ENCODE data around the gene UNKL.
"Not testable (repeated sequence)": the region's sequence is repeated elsewhere in the genome, so short reads cannot be mapped to it uniquely, and the experiment has no call there.

Gene UNKL

GRCh38 chr16:1333854-1334700 lies 80.4 kb downstream of the UNKL start:
- no peak for DNase-seq

DNA sequence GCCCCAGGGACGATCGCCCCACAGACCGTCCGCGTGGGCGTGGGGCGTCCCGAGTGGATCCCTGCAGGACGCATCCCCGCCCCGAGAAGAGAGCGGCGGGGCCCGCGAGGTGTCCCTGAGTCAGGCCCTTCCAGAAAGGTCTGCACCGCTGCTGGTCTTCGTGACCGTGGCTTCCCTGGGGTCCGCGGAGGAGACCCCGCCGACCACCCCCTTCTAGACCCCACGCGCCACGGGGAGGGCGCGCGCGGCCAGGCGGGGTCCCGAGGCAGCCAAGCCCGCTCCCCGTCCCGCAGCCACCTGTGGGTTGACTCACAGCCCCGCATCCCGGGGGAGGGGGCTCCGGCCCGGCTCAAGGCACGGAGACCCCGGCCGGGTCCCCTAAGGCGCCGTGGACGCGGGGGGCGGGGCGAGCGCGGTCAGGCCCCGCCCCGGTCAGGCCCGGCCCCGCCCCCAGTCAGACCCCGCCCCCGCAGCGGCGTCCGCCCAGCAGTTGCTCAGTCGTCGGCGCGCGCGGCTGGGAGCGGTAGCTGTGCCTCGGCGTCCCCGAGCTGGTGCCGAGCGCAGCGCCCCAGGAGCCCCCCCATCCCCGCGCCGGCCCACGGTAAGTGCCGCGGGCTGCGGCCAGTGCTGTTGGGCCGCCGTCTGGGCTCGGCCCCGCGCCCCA lies 81.2 kb downstream of the UNKL start, which contains the start of gene BAIAP3:
BAIAP3 (plus strand) TSS at position 497 of the 664 bp plus-strand sequence. CDS start 4,905 bp downstream, outside the sequence.
- DNase-seq: peak; percentile 27

GRCh38 chr16:1332618-1333148 lies 81.8 kb downstream of the UNKL start:
- DNase-seq: no peak

DNA sequence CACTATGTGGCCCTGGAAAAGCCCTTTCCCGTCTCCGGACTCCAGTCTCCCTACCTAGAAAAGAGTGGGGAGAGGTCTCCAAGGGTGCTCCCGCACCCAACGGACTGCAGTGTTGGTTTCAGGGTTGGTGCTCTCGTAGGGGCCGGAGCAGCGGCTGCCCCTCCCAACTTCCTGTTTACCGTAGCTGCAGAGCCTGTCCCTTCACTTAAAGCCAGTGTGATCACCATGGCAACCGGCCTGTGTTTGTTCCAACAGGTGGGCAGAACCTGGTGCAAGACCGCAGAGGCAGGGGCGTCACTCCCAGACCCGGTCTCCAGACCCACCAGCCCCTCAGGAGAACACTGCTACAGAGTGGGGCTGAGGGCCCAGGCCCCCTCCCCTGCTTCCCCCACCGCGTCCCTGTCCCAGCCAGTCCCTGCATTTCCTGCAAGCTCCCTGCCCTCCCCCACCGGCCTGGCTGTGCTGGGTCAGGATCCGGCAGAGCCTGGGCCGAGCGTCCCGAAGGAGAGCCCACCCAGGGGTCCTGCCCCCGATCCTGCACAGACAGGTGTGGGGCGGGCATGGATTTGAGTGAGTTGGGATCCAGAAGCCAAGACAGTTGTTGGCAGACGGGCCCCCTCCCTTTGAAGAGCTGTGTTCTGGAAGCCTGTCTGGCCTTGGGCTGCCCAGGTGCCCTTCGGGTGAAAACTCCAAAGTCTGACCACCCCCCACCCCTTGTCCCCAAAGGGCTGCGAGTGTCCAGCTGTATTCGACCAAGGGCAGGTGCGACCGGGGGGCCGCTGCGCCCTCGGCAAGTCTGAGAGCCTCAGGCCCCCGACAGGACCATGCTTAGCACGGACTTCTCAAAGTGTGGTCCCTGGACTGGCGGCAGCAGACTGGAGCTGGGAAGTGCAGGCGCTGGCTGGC lies 82.5 kb downstream of the UNKL start:
- DNase-seq: peak; percentile 16

DNA sequence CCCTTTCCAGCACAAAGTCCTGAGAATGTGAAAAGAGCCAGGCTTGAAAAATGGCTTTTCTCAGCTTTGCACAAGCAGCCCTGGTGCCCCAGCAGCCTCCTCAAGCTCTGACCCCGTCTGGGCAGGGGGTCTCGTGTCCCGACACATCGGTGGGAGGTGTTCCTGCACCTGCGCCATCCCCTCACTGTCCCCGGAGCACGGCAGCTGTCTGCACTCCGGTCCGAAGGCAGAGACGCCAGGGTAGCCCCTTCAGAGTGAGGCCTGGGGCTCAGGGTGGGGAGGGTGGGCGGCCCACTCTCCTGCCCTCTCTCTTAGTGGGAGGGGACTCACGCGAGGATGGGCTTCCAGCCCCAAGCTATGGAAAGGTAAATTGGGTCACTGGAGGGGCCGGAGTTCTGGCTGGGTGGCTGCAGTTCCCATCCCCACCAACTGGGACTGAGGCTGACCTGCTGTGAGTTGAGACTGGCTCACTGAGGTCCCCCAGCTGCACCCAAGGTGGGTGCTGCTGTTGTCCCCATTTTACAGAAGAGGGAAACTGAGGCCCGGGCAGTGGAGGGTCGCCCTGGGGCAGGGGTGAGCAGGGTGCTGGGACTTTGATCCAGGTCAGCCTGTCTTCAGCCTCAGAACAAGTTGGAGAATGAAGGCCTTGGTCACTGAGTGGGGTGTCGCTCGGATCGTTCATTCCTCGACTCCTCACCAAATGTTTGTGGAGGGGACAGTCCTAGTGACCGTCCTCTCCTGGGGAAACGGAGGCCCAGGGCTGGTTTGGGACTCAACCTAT lies 83.4 kb downstream of the UNKL start:
- DNase-seq: no peak

- DNase-seq: no peak
These were observed 84.1 kb downstream of the UNKL start for GRCh38 chr16:1330260-1330914.

GRCh38 chr16:1328961-1329360 lies 85.5 kb downstream of the UNKL start:
- DNase-seq: not testable (repeated sequence)

DNA sequence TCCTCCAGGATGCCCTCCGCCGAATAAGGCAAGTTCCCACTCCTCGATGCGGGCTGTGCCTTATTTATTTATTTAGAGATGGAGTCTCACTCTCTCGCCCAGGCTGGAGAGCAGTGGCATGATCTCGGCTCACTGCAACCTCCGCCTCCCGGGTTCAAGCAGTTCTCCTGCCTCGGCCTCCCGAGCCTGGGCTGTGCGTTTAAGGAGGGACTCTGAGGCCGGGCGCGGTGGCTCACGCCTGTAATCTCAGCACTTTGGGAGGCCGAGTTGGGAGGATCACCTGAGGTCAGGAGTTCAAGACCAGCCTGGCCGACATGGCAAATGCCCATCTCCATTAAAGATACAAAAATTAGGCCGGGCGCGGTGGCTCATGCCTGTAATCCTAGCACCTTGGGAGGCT lies 86.4 kb downstream of the UNKL start:
- DNase-seq: not testable (repeated sequence)

DNA sequence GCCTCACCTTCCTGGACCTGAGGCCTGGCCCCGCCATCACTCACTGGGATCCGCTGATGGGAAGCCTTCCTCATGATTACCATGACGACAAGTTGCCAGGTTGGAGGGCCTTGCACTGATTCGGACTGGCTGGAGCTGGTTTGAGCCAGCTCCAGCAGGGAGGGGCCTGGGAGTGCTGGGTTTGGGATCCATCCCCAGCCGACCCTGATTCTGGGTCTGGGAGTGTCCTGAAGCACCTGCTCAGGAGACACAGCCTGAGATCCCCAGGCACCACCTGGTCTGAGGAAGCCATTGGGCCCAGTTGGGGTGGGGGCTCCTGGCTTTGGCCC lies 86.9 kb downstream of the UNKL start:
- no peak for DNase-seq

DNA sequence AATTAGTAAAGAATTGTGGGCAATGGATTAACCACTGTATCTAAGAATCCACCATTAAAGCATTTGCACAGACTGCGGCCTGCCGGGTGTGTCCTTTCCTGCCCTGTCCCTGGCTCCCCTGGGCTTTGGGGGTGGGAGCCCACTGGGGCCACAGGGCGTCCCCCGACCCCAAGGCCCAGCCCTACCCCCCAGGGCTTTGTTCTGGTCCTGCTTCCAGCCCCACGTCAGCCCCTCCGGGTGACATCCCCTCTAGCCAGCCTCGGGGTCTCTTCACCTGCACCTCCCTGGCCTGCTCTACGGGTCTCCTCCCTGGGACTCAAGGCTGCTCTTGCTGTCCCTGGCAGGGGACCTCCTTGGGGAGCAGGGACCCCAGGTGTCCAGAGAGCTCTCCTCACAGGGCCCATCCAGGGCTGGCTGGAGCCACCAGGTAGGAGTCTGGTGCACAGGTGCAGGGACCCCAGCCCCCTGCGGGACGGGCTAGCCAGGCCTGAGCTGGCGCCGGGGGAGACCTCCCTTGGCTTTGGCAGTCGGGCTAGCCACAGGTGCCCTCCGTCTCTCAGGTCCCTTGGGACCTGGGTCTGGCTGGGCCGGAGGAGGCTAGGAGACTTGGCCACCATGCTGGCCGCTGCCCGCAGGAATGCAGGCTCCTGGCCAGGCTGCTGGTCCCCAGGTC lies 87.4 kb downstream of the UNKL start:
- no peak for DNase-seq

DNA sequence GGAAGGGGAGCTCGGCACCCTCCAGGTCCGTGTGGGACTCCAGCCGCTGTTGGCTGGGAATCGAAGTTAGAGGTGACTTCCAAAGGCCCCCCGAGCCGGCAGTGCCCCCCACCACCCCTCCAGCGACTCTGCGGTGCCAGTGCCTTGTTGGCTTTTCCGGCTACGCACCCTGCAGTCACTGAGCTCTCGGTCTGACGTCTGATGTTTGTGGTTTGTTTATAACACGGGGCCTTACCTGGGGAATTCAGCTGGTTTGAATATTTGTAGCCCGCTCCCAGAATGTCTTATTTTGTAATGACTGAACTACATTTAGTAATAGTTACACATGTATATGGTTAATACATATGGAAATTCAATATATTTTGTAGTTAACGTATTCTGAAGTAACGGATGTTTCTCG lies 88.1 kb downstream of the UNKL start:
- no peak for DNase-seq

- no peak for DNase-seq
These were observed 88.7 kb downstream of the UNKL start for GRCh38 chr16:1325673-1326371.

DNA sequence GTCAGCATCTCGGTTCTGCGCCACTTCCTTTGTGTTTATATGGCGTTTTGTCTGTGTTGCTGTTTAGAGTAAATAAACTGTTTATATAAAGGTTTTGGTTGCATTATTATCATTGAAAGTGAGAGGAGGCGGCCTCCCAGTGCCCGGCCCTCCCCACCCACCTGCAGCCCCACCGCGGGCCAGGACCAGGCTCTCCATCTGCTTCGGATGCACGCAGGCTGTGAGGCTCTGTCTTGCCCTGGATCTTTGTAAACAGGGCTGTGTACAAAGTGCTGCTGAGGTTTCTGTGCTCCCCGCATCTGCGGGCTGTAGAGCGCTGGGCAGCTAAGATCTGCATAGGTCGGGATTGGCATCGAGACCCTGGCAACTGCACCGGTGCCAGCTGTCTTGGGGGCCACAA lies 89.2 kb downstream of the UNKL start:
- DNase-seq: no peak

GRCh38 chr16:1324286-1324826 lies 90.1 kb downstream of the UNKL start:
- no peak for DNase-seq

DNA sequence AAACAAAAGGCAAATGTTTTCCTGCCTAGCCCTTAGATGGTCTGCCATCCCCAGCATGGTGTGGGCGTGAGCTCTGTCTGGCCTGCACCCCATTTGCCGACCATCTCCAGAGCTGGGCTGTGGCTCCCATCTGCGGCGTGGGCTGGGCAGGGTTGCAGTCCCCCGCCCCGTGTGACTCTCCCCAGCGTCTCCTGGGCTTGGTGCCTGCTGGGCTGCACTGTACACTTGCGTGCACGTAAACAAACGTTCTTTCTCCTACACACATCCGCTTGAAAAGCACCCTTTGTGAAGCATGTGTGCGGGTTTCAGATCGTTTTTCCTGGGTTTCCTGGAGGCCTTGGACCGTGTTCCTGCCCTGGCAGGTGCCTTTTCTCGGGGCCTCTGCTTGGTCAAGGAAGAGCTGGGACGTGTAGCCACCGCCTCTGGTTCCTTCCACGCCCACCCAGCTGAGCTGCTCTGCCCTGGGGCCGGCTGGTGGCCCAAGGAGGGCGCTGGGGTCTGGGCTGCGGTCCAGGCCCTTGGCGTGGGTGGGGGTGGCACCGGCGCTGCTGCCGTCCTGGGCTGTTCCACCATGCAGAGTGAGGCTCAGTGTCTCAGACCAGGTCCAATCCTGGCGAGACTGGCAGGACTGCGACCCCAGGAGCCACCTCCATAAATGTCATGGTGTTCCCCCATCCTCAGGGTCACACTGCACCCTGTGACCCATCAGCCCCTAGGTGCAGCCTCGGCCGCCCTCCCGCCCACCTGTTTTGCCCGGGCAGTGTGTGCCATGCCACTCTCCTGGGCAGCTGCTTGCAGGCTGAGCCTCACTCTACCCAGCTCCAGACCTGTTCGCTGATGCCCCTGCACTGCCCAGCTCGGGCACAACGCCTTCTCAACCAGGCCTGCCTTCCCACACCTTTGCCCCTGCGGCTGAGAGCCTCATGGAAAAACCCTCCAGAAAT lies 90.9 kb downstream of the UNKL start:
- no peak for DNase-seq

GRCh38 chr16:1322407-1322806 lies 92.1 kb downstream of the UNKL start:
- no peak for DNase-seq

DNA sequence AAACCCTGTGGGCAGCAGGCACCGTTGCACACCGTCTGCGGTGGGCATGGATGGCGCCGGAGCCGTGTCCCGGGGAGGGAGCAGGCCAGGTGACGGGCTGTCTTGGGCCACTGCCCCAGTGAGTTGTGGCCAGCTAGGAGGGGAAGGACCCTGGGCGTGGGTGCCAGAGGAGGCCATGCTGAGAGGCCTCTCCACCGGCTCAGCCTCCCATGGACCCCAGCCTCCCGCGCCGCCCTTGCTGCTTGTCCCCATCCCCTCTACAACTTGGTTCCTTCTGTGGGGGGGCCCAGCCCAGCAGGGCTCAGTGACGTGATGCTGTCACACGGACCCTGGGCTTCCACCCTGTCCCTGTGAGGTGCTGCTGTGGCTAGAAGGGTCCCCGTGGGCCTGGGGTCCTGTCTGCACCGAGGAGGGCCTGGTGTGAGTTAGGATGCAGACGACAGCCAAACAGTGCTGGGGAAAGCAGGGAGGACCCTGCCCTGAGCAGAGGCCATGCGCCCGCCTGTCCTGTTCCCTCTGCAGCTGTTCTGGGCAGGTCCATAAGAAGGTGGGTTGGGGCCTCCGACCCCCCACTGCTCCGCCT lies 93.8 kb downstream of the UNKL start:
- no peak for DNase-seq

DNA sequence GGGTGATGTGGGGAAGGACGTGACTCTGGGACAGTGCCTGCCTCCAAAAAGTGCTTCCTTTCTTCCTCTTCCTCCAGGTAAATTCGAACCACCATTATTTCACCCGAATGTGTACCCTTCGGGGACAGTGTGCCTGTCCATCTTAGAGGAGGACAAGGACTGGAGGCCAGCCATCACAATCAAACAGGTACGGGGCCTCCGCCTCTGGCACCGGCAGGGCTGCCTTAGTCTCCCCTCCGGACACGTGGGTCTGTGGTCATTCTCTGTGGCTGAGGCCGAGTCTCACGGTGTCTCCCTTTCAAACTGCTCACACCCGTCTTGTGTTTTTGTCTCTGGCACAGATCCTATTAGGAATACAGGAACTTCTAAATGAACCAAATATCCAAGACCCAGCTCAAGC lies 94.4 kb downstream of the UNKL start:
- no peak for DNase-seq

- DNase-seq: no peak
These were observed 95.5 kb downstream of the UNKL start for GRCh38 chr16:1319041-1319440.
